ENCODE data around the gene GNAQ.

DNA sequence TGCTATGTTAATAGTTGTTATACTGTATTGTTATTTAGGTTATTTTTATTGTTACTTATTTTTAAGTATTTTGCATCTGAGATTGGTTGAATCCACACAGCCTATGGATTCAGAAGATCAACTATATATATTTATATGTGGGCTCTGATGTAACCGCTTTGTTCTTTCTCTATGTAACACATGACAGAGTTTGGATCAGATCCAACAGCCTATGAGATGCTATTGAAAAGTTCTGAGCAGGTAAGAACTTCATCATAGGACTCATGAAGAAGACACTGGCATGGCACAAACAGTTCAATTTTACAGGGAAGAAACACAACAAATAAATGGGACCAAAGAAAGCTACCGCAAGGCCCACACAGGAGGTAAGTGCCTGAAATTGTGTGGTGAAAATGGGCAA is 93.4 kb downstream of the GNAQ start:
- TF ChIP-seq CTCF (IDR thresholded peaks at IDR 0.05; ENCODE audit: low read depth, low read length): no peak
- TF ChIP-seq POLR2A (IDR thresholded peaks at IDR 0.05; ENCODE audit: extremely low read depth, insufficient read length): no peak
